SU-DHL-6 (cell line): ENCODE measurements around the gene ZWINT.

Experiments
- CTCF ChIP-seq: fragments of 200-600 bp; sonication (generic); IDR thresholded peaks from one replicate; pipeline ENCODE4 v1.5.1; 2017; ENCODE audit warnings: antibody characterized with exemption, mild to moderate bottlenecking, low read length, moderate library complexity; ENCODE audit not compliant: insufficient read depth, poor library complexity, severe bottlenecking
- EZH2phosphoT487 ChIP-seq: fragments of 200-600 bp; sonication (generic), shearing (Covaris generic); conservative IDR thresholded peaks from 2 replicates; pipeline ENCODE4 v1.6.1; 2018; ENCODE audit warnings: mild to moderate bottlenecking, antibody characterized with exemption, low read length, moderate library complexity, mixed read lengths

GRCh38 chr10:56316603-56317002, 44.5 kb downstream of the ZWINT start:
- TF ChIP-seq CTCF: no peak
- no peak for TF ChIP-seq EZH2phosphoT487
